HG03045 (cell line): ENCODE data around the gene PET100.

Experiments used
- ATAC-seq: cut with Tn5 transposase; IDR thresholded peaks from one replicate; pipeline ENCODE4 v1.9.1; 2021; ENCODE audit warnings: mild to moderate bottlenecking, moderate library complexity; ENCODE audit not compliant: unreplicated experiment

The PET100 gene

GRCh38 chr19:7611541-7612279, 17.9 kb upstream of the PET100 start:
- no peak for ATAC-seq

- ATAC-seq, result no peak
Observed at GRCh38 chr19:7612282-7613274, 17.0 kb upstream of the PET100 start.

GRCh38 chr19:7614859-7615741, 14.5 kb upstream of the PET100 start:
- ATAC-seq, result no peak

- no peak for ATAC-seq
Observed at GRCh38 chr19:7617172-7617571, 12.4 kb upstream of the PET100 start.

GRCh38 chr19:7617735-7618134, 11.9 kb upstream of the PET100 start:
- ATAC-seq, result no peak

- ATAC-seq, result no peak
Observed at GRCh38 chr19:7618348-7618747, 11.2 kb upstream of the PET100 start.

- ATAC-seq, result no peak
Observed at GRCh38 chr19:7618771-7619510, 10.7 kb upstream of the PET100 start.

GRCh38 chr19:7619671-7620441, 9.7 kb upstream of the PET100 start:
- ATAC-seq, result no peak

GRCh38 chr19:7620442-7621412, 8.9 kb upstream of the PET100 start:
- no peak for ATAC-seq

GRCh38 chr19:7622933-7623685, 6.5 kb upstream of the PET100 start:
- no peak for ATAC-seq

GRCh38 chr19:7623725-7624603, 5.6 kb upstream of the PET100 start:
- ATAC-seq, result no peak

- no peak for ATAC-seq
Observed at GRCh38 chr19:7624810-7625209, 4.8 kb upstream of the PET100 start.

GRCh38 chr19:7625763-7626372, 3.7 kb upstream of the PET100 start:
- ATAC-seq, result no peak

- no peak for ATAC-seq
Observed at GRCh38 chr19:7627166-7627565, 2.4 kb upstream of the PET100 start.

GRCh38 chr19:7628589-7629311, 843 bp upstream of the PET100 start:
- no peak for ATAC-seq

- ATAC-seq, result no peak
Observed at GRCh38 chr19:7631577-7631976, 2.0 kb downstream of the PET100 start.
